Ovary (tissue), 9 donors: ENCODE data around the gene CACNG5. TPM values are rescaled to one million over a fixed set of nuclear protein-coding genes. Genes with fewer than 3 reads are reported as not detected.

ENCODE experiments used
- DNase-seq, 5 donors: peaks; one replicate each; pipeline ENCODE4 v3.0.0-alpha.2; 2019 to 2020
- H3K27ac ChIP-seq, 2 donors: fragments of 200-600 bp; one replicate each; pipeline versions ENCODE4 v1.5.1 to v1.8.0; 2019 to 2022
- H3K27me3 ChIP-seq: fragments of 200-600 bp; one replicate; pipeline ENCODE4 v1.8.0; 2022
- H3K36me3 ChIP-seq: fragments of 200-600 bp; sonication (generic); one replicate; pipeline ENCODE4 v1.5.1; 2019
- H3K4me1 ChIP-seq: one replicate; pipeline ENCODE4 v1.8.1; 2013; ENCODE audit warnings: mild to moderate bottlenecking, moderate library complexity; ENCODE audit not compliant: insufficient read depth
- H3K4me3 ChIP-seq: fragments of 200-600 bp; sonication (generic); one replicate; pipeline ENCODE4 v1.5.1; 2017
- H3K9me3 ChIP-seq, 2 donors: fragments of 200-600 bp in 1 of 2; sonication (generic) in 1 of 2; one replicate each; pipeline versions ENCODE4 v1.5.1 to v1.8.1; 2013 to 2019; ENCODE audit warnings: mild to moderate bottlenecking in 1 of 2, moderate library complexity in 1 of 2
- EP300 ChIP-seq: sonication (generic); formaldehyde crosslinking; IDR thresholded peaks from one replicate; pipeline ENCODE4 v1.6.1; 2017; ENCODE audit warnings: antibody characterized with exemption
- POLR2A ChIP-seq: fragments of 450-650 bp; IDR thresholded peaks from one replicate; pipeline ENCODE4 v1.6.1; 2017; ENCODE audit warnings: antibody characterized with exemption, mild to moderate bottlenecking, moderate library complexity
- WGBS, 3 donors: extraction: QIAGEN DNeasy Blood & Tissue Kit in 1 of 3; methylation state at CpG; one replicate each; pipeline versions ENCODE4 v1.1.5 to v1.1.7; 2013 to 2017; 5-methylcytosine and 5-hydroxymethylcytosine counted together
- intact Hi-C, 4 donors: fragments of 100-400 bp; cut with DNase I; formaldehyde crosslinking; loops; one replicate each; pipeline versions ENCODE4 v1.11.0 to v1.15.1; 2022 to 2023
- polyA plus RNA-seq, 2 donors: library from polyadenylated mRNA; stranded (reverse); fragments of 200-250 nt in 1 of 2; fragments of 350-450 nt in 1 of 2; fragmentation: Illumina TruSeq in 1 of 2; extraction: RNeasy Lipid Tissue Mini Kit (QIAGEN cat#74804) in 1 of 2; gene quantifications; one replicate each; pipeline ENCODE4 v1.2.3, GENCODE V29; 2013 to 2014
- total RNA-seq, 7 donors: library from RNA; depleted of rRNA in 2 of 7; stranded (reverse); fragments of >200 nt in 2 of 7; fragmentation: NEBNext Ultra II Directional in 3 of 7; extraction: Animal tissue kit (Norgen Biotek cat#: 25700) in 3 of 7; gene quantifications; one replicate each; pipeline versions ENCODE4 v1.1.0 to v1.2.4, GENCODE V29; 2016 to 2023
- TF ChIP-seq, protein P1 (sequence below), 3 donors: fragments of 450-650 bp in 2 of 3; fragments of 200-600 bp in 1 of 3; IDR thresholded peaks; one replicate each; pipeline versions ENCODE4 v1.5.1 to v1.8.0; 2016 to 2022; ENCODE audit warnings: antibody characterized with exemption in 3 of 3, mild to moderate bottlenecking in 1 of 3
- donor health status: DM: no; HTN: no; CAD: no; lungs with moderate emphysema.
- donor health status: DM: no; HTN: no; CAD: no.
- donor health status: Bipolar disorder and iron deficiency.
- donor health status: DM: yes; HTN: yes; CAD: no.
- donor health status: DM: no; HTN: no; CAD: no.
- donor health status: DM: yes; HTN: yes; CAD: no.

Gene CACNG5
- total and polyA plus RNA-seq, 9 donors: not detected

DNA sequence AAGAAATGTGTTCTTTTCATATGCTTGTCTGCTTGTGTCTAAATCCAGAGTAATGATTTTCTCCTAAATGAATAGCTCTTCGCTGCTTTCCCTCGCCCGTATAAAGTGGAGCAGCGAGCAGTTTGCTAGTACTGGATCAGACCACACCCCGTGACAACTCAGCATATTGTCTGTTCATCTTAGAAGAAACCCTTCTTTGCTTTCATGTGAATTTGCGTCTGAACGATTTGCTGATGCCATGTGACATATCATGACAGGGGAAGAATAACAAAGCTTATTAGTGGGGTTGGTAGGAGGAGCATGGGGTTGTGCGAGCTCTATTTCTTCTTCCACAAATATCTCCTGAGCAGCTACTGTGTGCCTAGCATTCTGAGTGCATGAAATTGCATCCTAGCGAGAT is 85.5 kb downstream of the CACNG5 start:
- intact Hi-C loops: no loop called here
- TF ChIP-seq, protein P1, sequence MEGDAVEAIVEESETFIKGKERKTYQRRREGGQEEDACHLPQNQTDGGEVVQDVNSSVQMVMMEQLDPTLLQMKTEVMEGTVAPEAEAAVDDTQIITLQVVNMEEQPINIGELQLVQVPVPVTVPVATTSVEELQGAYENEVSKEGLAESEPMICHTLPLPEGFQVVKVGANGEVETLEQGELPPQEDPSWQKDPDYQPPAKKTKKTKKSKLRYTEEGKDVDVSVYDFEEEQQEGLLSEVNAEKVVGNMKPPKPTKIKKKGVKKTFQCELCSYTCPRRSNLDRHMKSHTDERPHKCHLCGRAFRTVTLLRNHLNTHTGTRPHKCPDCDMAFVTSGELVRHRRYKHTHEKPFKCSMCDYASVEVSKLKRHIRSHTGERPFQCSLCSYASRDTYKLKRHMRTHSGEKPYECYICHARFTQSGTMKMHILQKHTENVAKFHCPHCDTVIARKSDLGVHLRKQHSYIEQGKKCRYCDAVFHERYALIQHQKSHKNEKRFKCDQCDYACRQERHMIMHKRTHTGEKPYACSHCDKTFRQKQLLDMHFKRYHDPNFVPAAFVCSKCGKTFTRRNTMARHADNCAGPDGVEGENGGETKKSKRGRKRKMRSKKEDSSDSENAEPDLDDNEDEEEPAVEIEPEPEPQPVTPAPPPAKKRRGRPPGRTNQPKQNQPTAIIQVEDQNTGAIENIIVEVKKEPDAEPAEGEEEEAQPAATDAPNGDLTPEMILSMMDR (IDR thresholded peaks at IDR 0.05): no peak
- no peak for TF ChIP-seq EP300
- Histone ChIP-seq H3K9me3 (no peaks in the 10 kb centered on the region), H3K4me1 (no peaks in the 10 kb centered on the region), H3K27me3 (no peaks in the 10 kb centered on the region), H3K36me3 (no peaks in the 10 kb centered on the region), H3K27ac (no peak overlapping the region), H3K4me3 (no peak overlapping the region)
- 71 to 85% (median 80%) methylated on average over 9 of the region's 9 CpGs for WGBS, 3 donors
- no peak for DNase-seq

DNA sequence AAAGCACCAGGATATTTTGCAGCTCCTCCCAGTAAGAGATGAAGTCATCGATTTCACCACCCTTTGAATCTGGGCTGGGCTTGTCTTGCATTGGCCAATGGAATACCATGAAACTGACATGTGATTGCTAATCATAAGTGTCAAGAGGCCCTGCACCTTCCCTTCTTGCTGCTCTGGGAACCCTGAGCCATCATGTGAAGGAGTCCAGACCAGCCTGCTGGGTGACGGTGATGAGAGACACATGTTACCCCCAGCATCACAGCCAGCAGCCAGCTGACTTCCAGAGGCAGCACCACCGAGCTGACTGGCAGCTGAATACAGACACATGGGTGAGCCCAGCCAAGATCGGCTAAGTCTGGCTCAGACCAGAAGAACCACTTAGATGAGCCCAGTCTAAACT is 86.0 kb downstream of the CACNG5 start:
- Histone ChIP-seq H3K27me3 (no peaks in the 10 kb centered on the region), H3K9me3 (no peaks in the 10 kb centered on the region), H3K4me3 (no peak overlapping the region), H3K4me1 (no peaks in the 10 kb centered on the region), H3K36me3 (no peaks in the 10 kb centered on the region), H3K27ac (no peak overlapping the region)
- no peak for DNase-seq
- WGBS, 3 donors: 63 to 82% (median 72%) methylated on average over 4 of the region's 4 CpGs
- TF ChIP-seq, protein P1 (IDR thresholded peaks at IDR 0.05): no peak
- TF ChIP-seq POLR2A (no peak), EP300 (no peak)
- intact Hi-C loops: no loop called here

GRCh38 chr17:66923886-66924285 is 89.0 kb downstream of the CACNG5 start:
- no peak overlapping the region for H3K27ac ChIP-seq
- H3K4me1 ChIP-seq: no peaks in the 10 kb centered on the region
- DNase-seq: no peak
- intact Hi-C loops: no loop called here
- WGBS, 3 donors: 17 to 29% (median 20%) methylated on average over 1 of the region's 1 CpG
- TF ChIP-seq, protein P1 (IDR thresholded peaks at IDR 0.05): no peak
- no peak for TF ChIP-seq EP300
- no peak for TF ChIP-seq POLR2A
- no peaks in the 10 kb centered on the region for H3K27me3 ChIP-seq
- H3K36me3 ChIP-seq: no peaks in the 10 kb centered on the region
- H3K9me3 ChIP-seq: no peaks in the 10 kb centered on the region
- H3K4me3 ChIP-seq: no peak overlapping the region

GRCh38 chr17:66925811-66926500 is 91.0 kb downstream of the CACNG5 start:
- Histone ChIP-seq H3K27me3 (no peaks in the 10 kb centered on the region), H3K36me3 (no peaks in the 10 kb centered on the region), H3K9me3 (no peaks in the 10 kb centered on the region), H3K4me3 (no peak overlapping the region), H3K27ac (no peak overlapping the region), H3K4me1 (no peaks in the 10 kb centered on the region)
- TF ChIP-seq EP300 (no peak), POLR2A (no peak)
- TF ChIP-seq, protein P1 (IDR thresholded peaks at IDR 0.05): no peak
- intact Hi-C loops: no loop called here
- no peak for DNase-seq
- WGBS, 3 donors: 66 to 77% (median 70%) methylated on average over 8 of the region's 8 CpGs
